ENCODE data around the gene LRRC1.

LRRC1 gene

GRCh38 chr6:53794720-53795339 lies at the start of gene LRRC1:
Gene LRRC1 (plus strand): TSS chr6:53795005. CDS start chr6:53795257, 252 bp downstream.
- ATAC-seq (ENCODE audit: low read depth), result peak; percentile 50
- H3K27ac ChIP-seq (ENCODE audit: poor library complexity, severe bottlenecking), result peak within 1 kb of the TSS; percentile 69

GRCh38 chr6:53746442-53747103 lies 48.2 kb upstream of the LRRC1 start:
- Histone ChIP-seq H3K36me3 (ENCODE audit: low read depth) (no peaks in the 10 kb centered on the region), H3K27me3 (ENCODE audit: insufficient read depth, poor library complexity, severe bottlenecking) (no peaks in the 10 kb centered on the region), H3K4me1 (ENCODE audit: insufficient read depth, poor library complexity, severe bottlenecking) (peaks cover 22% of the 10 kb centered on the region), H3K4me3 (ENCODE audit: severe bottlenecking) (no peak overlapping the region), H3K27ac (ENCODE audit: poor library complexity, severe bottlenecking) (peak overlapping the region; percentile 55), H3K9me3 (ENCODE audit: severe bottlenecking) (no peaks in the 10 kb centered on the region)
- no peak for DNase-seq (ENCODE audit: low spot score)
- no peak for TF ChIP-seq CTCF (IDR thresholded peaks at IDR 0.05; ENCODE audit: poor library complexity, severe bottlenecking)
- peak; percentile 97 for ATAC-seq (ENCODE audit: low read depth)

More at GRCh38 chr6:53794720-53795339, at the start of gene LRRC1:
- no peaks in the 10 kb centered on the region for H3K36me3 ChIP-seq (ENCODE audit: low read depth)
- no peaks in the 10 kb centered on the region for H3K9me3 ChIP-seq (ENCODE audit: severe bottlenecking)
- peak; percentile 89 for DNase-seq (ENCODE audit: low spot score)
- no peaks in the 10 kb centered on the region for H3K27me3 ChIP-seq (ENCODE audit: insufficient read depth, poor library complexity, severe bottlenecking)
- H3K4me1 ChIP-seq (ENCODE audit: insufficient read depth, poor library complexity, severe bottlenecking), result peaks cover 15% of the 10 kb centered on the region
- H3K4me3 ChIP-seq (ENCODE audit: severe bottlenecking), result peak within 1 kb of the TSS; percentile 51
- TF ChIP-seq CTCF (IDR thresholded peaks at IDR 0.05; ENCODE audit: poor library complexity, severe bottlenecking), result no peak

- H3K4me1 ChIP-seq (ENCODE audit: insufficient read depth, poor library complexity, severe bottlenecking), result peaks cover 33% of the 10 kb centered on the region
- H3K27me3 ChIP-seq (ENCODE audit: insufficient read depth, poor library complexity, severe bottlenecking), result no peaks in the 10 kb centered on the region
- TF ChIP-seq CTCF (IDR thresholded peaks at IDR 0.05; ENCODE audit: poor library complexity, severe bottlenecking), result no peak
- no peaks in the 10 kb centered on the region for H3K9me3 ChIP-seq (ENCODE audit: severe bottlenecking)
- ATAC-seq (ENCODE audit: low read depth) (no peak), DNase-seq (ENCODE audit: low spot score) (no peak)
- no peaks in the 10 kb centered on the region; the same call in 1 of the 2 replicates for H3K36me3 ChIP-seq (ENCODE audit: low read depth)
- no peak overlapping the region for H3K4me3 ChIP-seq (ENCODE audit: severe bottlenecking)
- no peak overlapping the region for H3K27ac ChIP-seq (ENCODE audit: poor library complexity, severe bottlenecking)
These were observed 44.7 kb upstream of the LRRC1 start for GRCh38 chr6:53750052-53750650.

GRCh38 chr6:53751417-53751816 lies 43.4 kb upstream of the LRRC1 start:
- Histone ChIP-seq H3K4me3 (ENCODE audit: severe bottlenecking) (no peak overlapping the region), H3K36me3 (ENCODE audit: low read depth) (no peaks in the 10 kb centered on the region; the same call in 1 of the 2 replicates), H3K4me1 (ENCODE audit: insufficient read depth, poor library complexity, severe bottlenecking) (peaks cover 28% of the 10 kb centered on the region), H3K9me3 (ENCODE audit: severe bottlenecking) (no peaks in the 10 kb centered on the region), H3K27ac (ENCODE audit: poor library complexity, severe bottlenecking) (peak overlapping the region; percentile 90), H3K27me3 (ENCODE audit: insufficient read depth, poor library complexity, severe bottlenecking) (no peaks in the 10 kb centered on the region)
- TF ChIP-seq CTCF (IDR thresholded peaks at IDR 0.05; ENCODE audit: poor library complexity, severe bottlenecking), result no peak
- ATAC-seq (ENCODE audit: low read depth) (no peak), DNase-seq (ENCODE audit: low spot score) (no peak)

All from RWPE2 (cell line).